GM06990 (cell line): ENCODE measurements around the gene IFT81.
"Not testable (repeated sequence)": the region's sequence is repeated elsewhere in the genome, so short reads cannot be mapped to it uniquely, and the experiment has no call there.

ENCODE experiments used
- DNase-seq: peaks from one replicate; pipeline ENCODE4 v3.0.0-alpha.2; 2011; ENCODE audit not compliant: insufficient read length; ENCODE audit errors: extremely low read depth
- H3K27me3 ChIP-seq: replicated peaks from 2 replicates; pipeline ENCODE4 v1.6.0; 2011; ENCODE audit warnings: low read length; ENCODE audit not compliant: control insufficient read depth, insufficient read depth
- H3K36me3 ChIP-seq: 2 replicates; pipeline ENCODE4 v1.5.1; 2011; ENCODE audit warnings: low read length; ENCODE audit not compliant: control insufficient read depth, insufficient read depth
- H3K4me3 ChIP-seq: replicated peaks from 2 replicates; pipeline ENCODE4 v1.5.1; 2011; ENCODE audit warnings: low read depth, mild to moderate bottlenecking, control low read depth, low read length
- CTCF ChIP-seq: IDR thresholded peaks from 2 replicates; pipeline ENCODE4 v1.5.1; 2011; ENCODE audit warnings: low read length, control low read depth, mild to moderate bottlenecking, inconsistent platforms; ENCODE audit not compliant: insufficient read depth, poor library complexity, severe bottlenecking

Gene IFT81

GRCh38 chr12:110084314-110085015 is 39.7 kb upstream of the IFT81 start:
- no peaks in the 10 kb centered on the region for H3K36me3 ChIP-seq
- TF ChIP-seq CTCF = no peak
- H3K27me3 ChIP-seq = no peaks in the 10 kb centered on the region; the same call in 1 of the 2 replicates
- no peak for DNase-seq
- no peak overlapping the region for H3K4me3 ChIP-seq

GRCh38 chr12:110088216-110088615 is 35.9 kb upstream of the IFT81 start:
- not testable (repeated sequence) for H3K4me3 ChIP-seq, H3K27me3 ChIP-seq, H3K36me3 ChIP-seq, DNase-seq

DNA sequence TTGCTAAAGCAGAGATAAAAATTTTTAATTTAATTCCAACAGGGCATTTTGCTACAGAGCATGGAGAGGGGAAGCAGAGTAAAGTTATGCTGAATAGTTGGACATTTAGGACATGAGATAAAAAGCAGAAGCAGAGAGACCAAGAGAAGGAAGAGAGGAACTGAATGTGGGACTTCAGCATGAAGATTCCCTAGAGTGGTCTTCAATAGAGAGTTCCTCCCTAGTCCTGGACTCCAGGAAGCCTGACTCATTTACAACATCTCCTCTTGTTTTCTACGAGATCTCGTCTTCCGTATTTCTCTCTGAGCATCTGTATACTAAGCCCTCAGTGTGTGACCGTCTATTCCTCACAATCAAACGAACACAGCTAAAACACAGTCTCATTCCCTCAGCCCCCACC is 35.2 kb upstream of the IFT81 start:
- no peak overlapping the region for H3K4me3 ChIP-seq
- no peak for DNase-seq
- H3K36me3 ChIP-seq = no peaks in the 10 kb centered on the region
- H3K27me3 ChIP-seq = no peaks in the 10 kb centered on the region; the same call in 1 of the 2 replicates
- no peak for TF ChIP-seq CTCF

DNA sequence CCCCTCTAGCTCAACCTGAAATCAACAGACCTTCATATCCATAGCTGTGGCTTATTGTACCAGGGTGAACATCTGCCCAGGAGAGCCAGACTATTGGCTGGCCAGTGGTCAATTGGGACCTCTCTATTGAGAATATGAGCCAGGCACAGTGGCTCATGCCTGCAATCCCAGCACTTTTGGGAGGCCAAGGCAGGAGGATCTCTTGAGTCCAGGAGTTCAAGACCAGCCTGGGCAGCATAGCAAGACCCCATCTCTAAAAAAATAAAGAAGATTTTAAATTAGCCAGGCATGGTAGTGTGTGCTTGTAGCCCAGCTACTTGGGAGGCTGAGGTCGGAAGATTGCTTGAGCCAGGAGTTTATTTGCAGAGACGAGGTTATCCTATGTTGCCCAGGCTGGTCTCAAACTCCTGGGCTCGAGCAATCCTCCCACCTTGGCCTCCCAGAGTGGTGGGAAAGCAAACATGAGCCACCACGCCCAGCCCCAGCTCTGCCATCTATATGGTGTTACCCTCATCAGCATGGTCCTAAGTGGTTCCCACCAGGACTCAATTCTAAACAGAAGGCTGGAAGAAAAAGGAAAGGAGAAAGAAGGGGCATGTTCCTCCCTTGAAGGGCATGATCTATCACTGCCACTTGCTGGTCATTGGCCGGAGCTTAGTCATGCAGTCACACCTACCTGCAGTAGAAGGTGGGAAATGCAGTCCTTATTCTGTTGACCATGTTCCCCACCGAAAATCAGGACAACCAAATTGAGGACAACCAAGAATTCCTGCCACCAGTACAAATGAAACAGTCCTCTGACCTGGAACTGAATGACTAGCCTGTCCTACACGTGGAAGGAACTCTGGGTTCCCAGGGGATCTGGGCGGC is 33.7 kb upstream of the IFT81 start:
- Histone ChIP-seq H3K36me3 (no peaks in the 10 kb centered on the region), H3K4me3 (no peak overlapping the region), H3K27me3 (no peaks in the 10 kb centered on the region; the same call in 1 of the 2 replicates)
- TF ChIP-seq CTCF = no peak
- no peak for DNase-seq

GRCh38 chr12:110091136-110091711 is 32.9 kb upstream of the IFT81 start:
- Histone ChIP-seq H3K27me3 (no peaks in the 10 kb centered on the region; the same call in 1 of the 2 replicates), H3K36me3 (no peaks in the 10 kb centered on the region), H3K4me3 (no peak overlapping the region)
- TF ChIP-seq CTCF = no peak
- no peak for DNase-seq
